MM.1S (cell line): ENCODE data around the gene COL13A1.

Experiments
- DNase-seq: peaks from one replicate; pipeline ENCODE4 v3.0.0-alpha.2; 2015
- H2AFZ ChIP-seq: fragments of 300-600 bp; sonication (generic); 2 replicates; pipeline ENCODE4 v1.6.0; 2016; ENCODE audit warnings: antibody characterized with exemption, low read length
- H3F3A ChIP-seq: fragments of 300-600 bp; sonication (generic); 2 replicates; pipeline ENCODE4 v1.6.1; 2016; ENCODE audit warnings: mild to moderate bottlenecking, antibody characterized with exemption, low read length, moderate library complexity, mixed read lengths; ENCODE audit not compliant: insufficient read depth
- H3K27ac ChIP-seq: fragments of 300-600 bp; sonication (generic); 2 replicates; pipeline ENCODE4 v1.5.1; 2016; ENCODE audit warnings: mild to moderate bottlenecking, low read length
- H3K27me3 ChIP-seq: fragments of 300-600 bp; sonication (generic); replicated peaks from 2 replicates; pipeline ENCODE4 v1.6.0; 2016; ENCODE audit warnings: low read length; ENCODE audit not compliant: insufficient read depth
- H3K36me3 ChIP-seq: fragments of 300-600 bp; sonication (generic); replicated peaks from 2 replicates; pipeline ENCODE4 v1.6.1; 2016; ENCODE audit warnings: mild to moderate bottlenecking, low read length, mixed read lengths; ENCODE audit not compliant: insufficient read depth
- H3K4me1 ChIP-seq: fragments of 300-600 bp; sonication (generic); 2 replicates; pipeline ENCODE4 v1.6.1; 2016; ENCODE audit warnings: low read length, mixed read lengths
- H3K4me2 ChIP-seq: fragments of 300-600 bp; sonication (generic); 2 replicates; pipeline ENCODE4 v1.6.0; 2016; ENCODE audit warnings: low read depth, low read length
- H3K4me3 ChIP-seq: fragments of 300-600 bp; sonication (generic); 2 replicates; pipeline ENCODE4 v1.5.1; 2016; ENCODE audit warnings: low read length, mixed read lengths
- H3K79me2 ChIP-seq: fragments of 300-600 bp; sonication (generic); 2 replicates; pipeline ENCODE4 v1.6.1; 2016; ENCODE audit warnings: mixed run types, low read length, mixed read lengths
- H3K9ac ChIP-seq: fragments of 300-600 bp; sonication (generic); 2 replicates; pipeline ENCODE4 v1.6.1; 2016; ENCODE audit warnings: low read length, mixed read lengths
- H3K9me2 ChIP-seq: fragments of 300-600 bp; sonication (generic); replicated peaks from 2 replicates; pipeline ENCODE4 v1.6.1; 2016; ENCODE audit warnings: mild to moderate bottlenecking, low read length, mixed read lengths; ENCODE audit not compliant: insufficient read depth
- H3K9me3 ChIP-seq: fragments of 300-600 bp; sonication (generic); replicated peaks from 2 replicates; pipeline ENCODE4 v1.6.1; 2016; ENCODE audit warnings: mild to moderate bottlenecking, low read length, mixed read lengths; ENCODE audit not compliant: insufficient read depth
- H4K20me1 ChIP-seq: fragments of 300-600 bp; sonication (generic); 2 replicates; pipeline ENCODE4 v1.6.1; 2016; ENCODE audit warnings: mild to moderate bottlenecking, low read length, moderate library complexity, mixed read lengths; ENCODE audit not compliant: insufficient read depth
- EZH2 ChIP-seq: fragments of 300-600 bp; sonication (generic); optimal IDR thresholded peaks from 2 replicates; pipeline ENCODE3; 2017; ENCODE audit warnings: low read depth, mild to moderate bottlenecking, antibody characterized with exemption, low read length, mixed read lengths
- EZH2phosphoT487 ChIP-seq: fragments of 300-600 bp; sonication (generic); IDR thresholded peaks from 2 replicates; pipeline ENCODE4 v1.6.1; 2018; ENCODE audit warnings: antibody characterized with exemption, low read length
- TF ChIP-seq, protein P1 (sequence below): fragments of 300-600 bp; sonication (generic); IDR thresholded peaks from 2 replicates; pipeline ENCODE4 v1.5.1; 2016; ENCODE audit warnings: antibody characterized with exemption, low read length, mixed read lengths

The COL13A1 gene

DNA sequence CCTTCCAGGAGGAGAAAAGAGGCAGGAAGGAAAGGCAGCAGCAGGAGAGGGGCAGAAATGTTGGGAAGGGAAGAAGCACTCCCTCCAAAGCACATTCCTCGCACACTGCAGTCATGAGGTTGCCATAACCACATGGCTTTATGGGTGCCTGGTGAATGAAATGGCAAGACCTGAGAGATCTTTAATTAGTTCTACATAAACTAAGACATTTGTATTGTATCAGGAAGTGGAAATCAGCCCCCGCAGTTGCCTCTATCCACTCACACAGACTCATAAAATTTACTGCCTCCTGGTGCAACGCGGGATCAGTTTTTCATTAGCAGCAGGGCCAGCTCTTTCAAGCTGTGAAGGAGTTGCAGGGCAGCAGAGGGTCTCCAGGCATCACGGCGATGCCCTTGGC, 106.4 kb downstream of the COL13A1 start:
- Histone ChIP-seq H4K20me1 (no peaks in the 10 kb centered on the region), H2AFZ (no peak overlapping the region), H3K79me2 (no peaks in the 10 kb centered on the region), H3K4me2 (no peak overlapping the region), H3K4me3 (no peak overlapping the region), H3K36me3 (no peaks in the 10 kb centered on the region), H3K9me2 (no peaks in the 10 kb centered on the region), H3F3A (no peaks in the 10 kb centered on the region), H3K4me1 (no peaks in the 10 kb centered on the region), H3K9me3 (no peaks in the 10 kb centered on the region), H3K9ac (no peak overlapping the region), H3K27ac (no peak overlapping the region), H3K27me3 (peaks cover 42% of the 10 kb centered on the region)
- no peak for DNase-seq
- no peak for TF ChIP-seq EZH2
- TF ChIP-seq EZH2phosphoT487, result no peak
- TF ChIP-seq, protein P1, sequence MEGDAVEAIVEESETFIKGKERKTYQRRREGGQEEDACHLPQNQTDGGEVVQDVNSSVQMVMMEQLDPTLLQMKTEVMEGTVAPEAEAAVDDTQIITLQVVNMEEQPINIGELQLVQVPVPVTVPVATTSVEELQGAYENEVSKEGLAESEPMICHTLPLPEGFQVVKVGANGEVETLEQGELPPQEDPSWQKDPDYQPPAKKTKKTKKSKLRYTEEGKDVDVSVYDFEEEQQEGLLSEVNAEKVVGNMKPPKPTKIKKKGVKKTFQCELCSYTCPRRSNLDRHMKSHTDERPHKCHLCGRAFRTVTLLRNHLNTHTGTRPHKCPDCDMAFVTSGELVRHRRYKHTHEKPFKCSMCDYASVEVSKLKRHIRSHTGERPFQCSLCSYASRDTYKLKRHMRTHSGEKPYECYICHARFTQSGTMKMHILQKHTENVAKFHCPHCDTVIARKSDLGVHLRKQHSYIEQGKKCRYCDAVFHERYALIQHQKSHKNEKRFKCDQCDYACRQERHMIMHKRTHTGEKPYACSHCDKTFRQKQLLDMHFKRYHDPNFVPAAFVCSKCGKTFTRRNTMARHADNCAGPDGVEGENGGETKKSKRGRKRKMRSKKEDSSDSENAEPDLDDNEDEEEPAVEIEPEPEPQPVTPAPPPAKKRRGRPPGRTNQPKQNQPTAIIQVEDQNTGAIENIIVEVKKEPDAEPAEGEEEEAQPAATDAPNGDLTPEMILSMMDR, result no peak

DNA sequence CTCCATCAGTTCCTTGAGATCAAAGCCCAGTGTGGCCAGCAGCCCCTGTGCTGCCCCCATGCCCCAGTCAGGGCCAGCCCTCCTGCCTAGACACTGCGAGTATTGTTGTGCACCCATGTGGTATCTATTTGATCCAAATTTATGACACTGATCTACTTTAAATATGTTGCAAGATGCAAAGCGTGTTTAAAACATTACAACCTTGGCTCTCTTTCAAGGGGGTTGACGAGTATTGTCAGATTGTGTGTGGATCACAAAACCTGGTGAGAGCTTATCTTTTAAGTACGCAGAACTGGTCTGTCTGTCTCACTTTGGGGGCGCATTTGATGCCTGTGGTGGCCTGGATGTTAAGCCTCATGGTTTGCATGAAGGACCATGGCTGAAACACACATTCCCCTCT, 108.9 kb downstream of the COL13A1 start:
- H3K9me3 ChIP-seq, result no peaks in the 10 kb centered on the region
- no peak overlapping the region for H2AFZ ChIP-seq
- H3K4me1 ChIP-seq, result no peaks in the 10 kb centered on the region
- no peak overlapping the region for H3K4me2 ChIP-seq
- H3K27me3 ChIP-seq, result peaks cover 47% of the 10 kb centered on the region
- no peak for DNase-seq
- H3K79me2 ChIP-seq, result no peaks in the 10 kb centered on the region
- no peak overlapping the region for H3K27ac ChIP-seq
- H3F3A ChIP-seq, result no peaks in the 10 kb centered on the region
- H3K9ac ChIP-seq, result no peak overlapping the region
- H4K20me1 ChIP-seq, result no peaks in the 10 kb centered on the region
- no peaks in the 10 kb centered on the region for H3K36me3 ChIP-seq
- H3K4me3 ChIP-seq, result no peak overlapping the region
- TF ChIP-seq, protein P1, result no peak
- TF ChIP-seq EZH2phosphoT487 (no peak), EZH2 (no peak)
- no peaks in the 10 kb centered on the region for H3K9me2 ChIP-seq

DNA sequence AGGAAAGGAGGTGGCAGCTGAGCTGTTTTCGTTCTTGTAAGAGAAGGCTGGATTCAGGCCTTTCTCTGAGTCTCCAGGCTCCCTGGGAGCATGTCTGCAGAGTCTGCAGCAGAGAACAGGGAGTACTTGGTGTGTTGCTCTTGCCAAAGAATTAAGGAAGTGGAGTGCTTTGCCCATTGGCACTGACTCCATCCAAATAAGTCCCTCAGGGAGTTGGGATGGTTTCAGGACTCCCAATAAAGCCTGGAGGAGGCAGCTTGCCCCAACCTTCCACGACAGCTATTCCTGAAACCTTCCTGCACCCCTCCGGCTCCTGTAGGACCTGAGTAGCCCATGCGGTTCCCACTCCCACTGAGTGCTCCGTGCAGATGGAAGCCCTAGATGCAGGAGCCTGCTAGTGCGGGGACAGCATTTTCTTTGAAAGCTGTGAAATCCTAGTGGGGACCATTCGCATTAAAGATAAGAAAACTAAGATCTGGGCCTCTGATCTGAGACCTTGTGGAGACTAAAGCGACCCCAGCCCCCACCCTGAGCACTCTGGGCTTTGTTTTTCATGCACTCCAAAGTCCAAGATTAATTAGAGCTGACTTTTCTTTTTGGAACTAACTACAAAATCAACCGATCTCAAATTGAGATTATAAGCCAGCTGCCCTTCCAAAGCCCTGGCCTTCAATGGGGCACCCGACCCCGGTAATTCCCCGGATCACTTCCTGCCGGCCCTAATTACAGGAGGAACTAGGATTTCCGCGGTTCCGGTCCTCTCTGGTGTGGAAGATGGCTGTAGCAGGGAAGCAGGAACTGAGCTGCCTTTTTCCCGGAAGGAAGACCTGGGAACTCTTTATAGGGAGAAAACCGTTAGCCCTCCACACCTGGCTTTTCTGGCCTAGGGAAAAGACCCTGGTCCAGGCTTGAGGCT, 110.2 kb downstream of the COL13A1 start:
- no peak for DNase-seq
- Histone ChIP-seq H3K9ac (no peak overlapping the region), H3F3A (no peaks in the 10 kb centered on the region), H3K36me3 (no peaks in the 10 kb centered on the region), H3K9me3 (no peaks in the 10 kb centered on the region), H2AFZ (no peak overlapping the region), H3K27ac (no peak overlapping the region), H3K9me2 (no peaks in the 10 kb centered on the region), H3K4me3 (no peak overlapping the region), H4K20me1 (no peaks in the 10 kb centered on the region), H3K27me3 (peaks cover 54% of the 10 kb centered on the region), H3K4me1 (no peaks in the 10 kb centered on the region), H3K4me2 (no peak overlapping the region), H3K79me2 (no peaks in the 10 kb centered on the region)
- TF ChIP-seq EZH2 (no peak), EZH2phosphoT487 (no peak)
- TF ChIP-seq, protein P1, result no peak
